ENCODE results near the gene COL6A3.

- TF ChIP-seq, protein P1, sequence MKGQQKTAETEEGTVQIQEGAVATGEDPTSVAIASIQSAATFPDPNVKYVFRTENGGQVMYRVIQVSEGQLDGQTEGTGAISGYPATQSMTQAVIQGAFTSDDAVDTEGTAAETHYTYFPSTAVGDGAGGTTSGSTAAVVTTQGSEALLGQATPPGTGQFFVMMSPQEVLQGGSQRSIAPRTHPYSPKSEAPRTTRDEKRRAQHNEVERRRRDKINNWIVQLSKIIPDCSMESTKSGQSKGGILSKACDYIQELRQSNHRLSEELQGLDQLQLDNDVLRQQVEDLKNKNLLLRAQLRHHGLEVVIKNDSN (IDR thresholded peaks at IDR 0.05) = no peak
- no peak for TF ChIP-seq YY1 (IDR thresholded peaks at IDR 0.05; ENCODE audit: low read depth)
- no peak for TF ChIP-seq CREB1 (IDR thresholded peaks at IDR 0.05; ENCODE audit: low read depth)
- no peak for TF ChIP-seq CEBPB (IDR thresholded peaks at IDR 0.05)
- no peak for TF ChIP-seq NFIC (IDR thresholded peaks at IDR 0.05)
- no peak for TF ChIP-seq TCF12 (IDR thresholded peaks at IDR 0.05; ENCODE audit: low read depth)
- TF ChIP-seq MAX (IDR thresholded peaks at IDR 0.05) = no peak
- TF ChIP-seq FOXM1 (IDR thresholded peaks at IDR 0.05; ENCODE audit: borderline replicate concordance, low read depth) = no peak
- TF ChIP-seq ZBTB7A (IDR thresholded peaks at IDR 0.05; ENCODE audit: low read depth) = no peak
These were observed 87.4 kb downstream of the COL6A3 start for GRCh38 chr2:237326266-237327171.

Data from Ishikawa (cell line).